Omental fat pad (tissue), 4 donors: ENCODE measurements around the gene PRSS56. TPM values are rescaled to one million over a fixed set of nuclear protein-coding genes. Genes with fewer than 3 reads are reported as not detected.

ENCODE experiments used
- ATAC-seq: fragments of 150-250 bp; one replicate; pipeline ENCODE4 v1.9.1; 2016; ENCODE audit warnings: mild to moderate bottlenecking, moderate library complexity; ENCODE audit not compliant: low FRiP score
- DNase-seq: peaks from one replicate; pipeline ENCODE4 v3.0.0-alpha.2; 2019; ENCODE audit warnings: low spot score
- CTCF ChIP-seq, 3 donors: fragments of 450-650 bp; IDR thresholded peaks; one replicate each; pipeline ENCODE4 v1.5.1; 2016 to 2017; ENCODE audit warnings: antibody characterized with exemption in 3 of 3, mild to moderate bottlenecking in 3 of 3, moderate library complexity in 2 of 3
- total RNA-seq, 4 donors: library from RNA; depleted of rRNA; stranded (reverse); fragments of >200 nt; gene quantifications; one replicate each; pipeline ENCODE4 v1.1.0, GENCODE V29; 2016

PRSS56 gene
- total RNA-seq, 4 donors from 2014 or later, result not detected

GRCh38 chr2:232504438-232504837 is 15.8 kb upstream of the PRSS56 start:
- no peak for ATAC-seq
- TF ChIP-seq CTCF (IDR thresholded peaks at IDR 0.05), result no peak
- no peak for DNase-seq

- TF ChIP-seq CTCF (IDR thresholded peaks at IDR 0.05), result no peak
- no peak for ATAC-seq
- DNase-seq, result no peak
Observed at GRCh38 chr2:232505856-232506255, 14.3 kb upstream of the PRSS56 start.

GRCh38 chr2:232506709-232507108 is 13.5 kb upstream of the PRSS56 start:
- no peak for DNase-seq
- no peak for TF ChIP-seq CTCF (IDR thresholded peaks at IDR 0.05)
- no peak for ATAC-seq

- TF ChIP-seq CTCF (IDR thresholded peaks at IDR 0.05), result no peak
- ATAC-seq (no peak), DNase-seq (no peak)
Observed at GRCh38 chr2:232508251-232508650, 11.9 kb upstream of the PRSS56 start.

GRCh38 chr2:232511336-232511890 is 8.8 kb upstream of the PRSS56 start:
- DNase-seq, result no peak
- no peak for TF ChIP-seq CTCF (IDR thresholded peaks at IDR 0.05)
- ATAC-seq, result no peak

GRCh38 chr2:232512602-232513001 is 7.6 kb upstream of the PRSS56 start:
- DNase-seq (no peak), ATAC-seq (no peak)
- no peak for TF ChIP-seq CTCF (IDR thresholded peaks at IDR 0.05)

- no peak for TF ChIP-seq CTCF (IDR thresholded peaks at IDR 0.05)
- ATAC-seq (no peak), DNase-seq (no peak)
Observed at GRCh38 chr2:232513353-232513752, 6.8 kb upstream of the PRSS56 start.
